Esophagus muscularis mucosa (tissue), 4 donors: ENCODE measurements around the gene OAT. TPM values are rescaled to one million over a fixed set of nuclear protein-coding genes. Genes with fewer than 3 reads are reported as not detected.

Source experiments
- DNase-seq: peaks from one replicate; pipeline ENCODE4 v3.0.0-alpha.2; 2017; ENCODE audit errors: extremely low spot score
- H3K27ac ChIP-seq, 4 donors: fragments of 200-600 bp; sonication (generic); replicated peaks in 1 of 4; 1 replicate in 3 of 4; 2 replicates in 1 of 4; pipeline ENCODE4 v1.5.1; 2016 to 2019; ENCODE audit warnings: mild to moderate bottlenecking in 1 of 4
- H3K27me3 ChIP-seq, 4 donors: fragments of 200-600 bp; sonication (generic); one replicate each; pipeline versions ENCODE4 v1.5.1 to v1.6.0; 2016 to 2019
- H3K36me3 ChIP-seq, 4 donors: fragments of 200-600 bp; sonication (generic); one replicate each; pipeline ENCODE4 v1.5.1; 2016 to 2019
- H3K4me1 ChIP-seq, 4 donors: fragments of 200-600 bp; sonication (generic); one replicate each; pipeline ENCODE4 v1.5.1; 2016 to 2019
- H3K4me3 ChIP-seq, 4 donors: fragments of 200-600 bp; sonication (generic); 1 replicate in 2 of 4; 2 replicates in 2 of 4; pipeline ENCODE4 v1.5.1; 2016 to 2019; ENCODE audit warnings: mild to moderate bottlenecking in 4 of 4, moderate library complexity in 1 of 4
- H3K9me3 ChIP-seq, 4 donors: fragments of 200-600 bp; sonication (generic); 1 replicate in 3 of 4; 2 replicates in 1 of 4; pipeline ENCODE4 v1.5.1; 2016 to 2019
- EP300 ChIP-seq: sonication (generic); formaldehyde crosslinking; IDR thresholded peaks from one replicate; pipeline ENCODE4 v1.6.1; 2017; ENCODE audit warnings: antibody characterized with exemption
- POLR2A ChIP-seq: fragments of 450-650 bp; IDR thresholded peaks from one replicate; pipeline ENCODE4 v1.6.1; 2017; ENCODE audit warnings: antibody characterized with exemption, moderate library complexity, mild to moderate bottlenecking, low read depth
- POLR2AphosphoS5 ChIP-seq, 2 donors: sonication (generic); formaldehyde crosslinking; IDR thresholded peaks; one replicate each; pipeline ENCODE4 v1.6.1; 2017; ENCODE audit warnings: antibody characterized with exemption in 2 of 2
- WGBS: methylation state at CpG from one replicate; pipeline ENCODE4 v1.1.5; 2018; 5-methylcytosine and 5-hydroxymethylcytosine counted together
- intact Hi-C: fragments of 100-400 bp; cut with DNase I; formaldehyde crosslinking; loops from one replicate; pipeline ENCODE4 v1.15.1; 2023
- total RNA-seq, 4 donors: library from RNA; depleted of rRNA; stranded (reverse); fragments of >200 nt; gene quantifications; one replicate each; pipeline versions ENCODE4 v1.1.0 to v1.2.1, GENCODE V29; 2016
- TF ChIP-seq, protein P1 (sequence below), 3 experiments: fragments of 200-600 bp in 2 of 3; fragments of 450-650 bp in 1 of 3; sonication (generic) in 2 of 3; IDR thresholded peaks; one replicate each; pipeline ENCODE4 v1.5.1; 2017 to 2019; ENCODE audit warnings: antibody characterized with exemption in 3 of 3, mild to moderate bottlenecking in 2 of 3, moderate library complexity in 1 of 3

Gene OAT
- total RNA-seq: 100 to 1,000 TPM in 3 of 4 donors, 10 to 100 TPM in 1; 98.8 to 169 (median 143) TPM

DNA sequence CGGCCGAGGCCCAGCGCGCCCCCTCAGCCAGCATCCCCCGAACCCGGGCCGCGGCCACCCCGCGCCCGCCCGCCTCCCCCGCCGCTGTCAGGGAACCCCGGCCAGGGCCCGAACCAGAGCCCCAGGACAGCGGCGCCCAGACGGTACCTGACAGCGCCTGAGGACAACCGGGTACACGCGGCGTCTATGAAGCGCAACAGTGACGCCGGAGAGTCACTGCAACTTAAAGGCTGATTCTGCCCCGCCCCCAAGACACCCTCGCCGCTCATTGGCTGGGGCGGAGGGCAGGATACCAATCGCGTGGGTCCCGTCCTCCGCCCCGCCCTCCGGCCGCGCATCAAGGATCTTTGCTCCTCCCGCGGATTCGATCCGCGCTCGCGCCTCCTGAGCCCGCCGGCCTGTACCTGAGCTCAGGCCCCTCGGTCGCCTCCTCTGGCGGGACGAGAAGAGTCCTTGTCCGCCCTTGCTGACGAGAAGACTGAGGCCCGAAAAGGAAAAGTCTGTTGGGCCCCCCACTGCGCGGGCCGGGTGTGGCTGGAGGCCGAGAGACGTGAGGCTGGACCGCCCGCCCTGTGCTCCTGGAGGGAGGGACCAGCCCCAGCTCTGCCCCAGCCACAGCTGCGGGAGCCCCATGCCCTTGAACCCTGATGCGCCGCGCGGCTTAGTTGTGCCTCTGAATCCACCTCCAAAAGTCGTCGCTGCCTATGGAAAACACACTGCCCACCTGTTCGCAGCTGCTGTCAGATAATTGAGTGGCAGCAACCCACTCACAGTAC, at the start of gene OAT:
OAT (minus strand) TSS at position 198 of the 776 bp plus-strand sequence. CDS start 6,752 bp downstream, outside the sequence.
- WGBS: 23% methylated on average over 3 of the region's 70 CpGs
- intact Hi-C loops: loop anchor here (5.0 kb wide), 1 partner anchor 323 kb away; the partner anchor contains the start of gene FAM53B

DNA sequence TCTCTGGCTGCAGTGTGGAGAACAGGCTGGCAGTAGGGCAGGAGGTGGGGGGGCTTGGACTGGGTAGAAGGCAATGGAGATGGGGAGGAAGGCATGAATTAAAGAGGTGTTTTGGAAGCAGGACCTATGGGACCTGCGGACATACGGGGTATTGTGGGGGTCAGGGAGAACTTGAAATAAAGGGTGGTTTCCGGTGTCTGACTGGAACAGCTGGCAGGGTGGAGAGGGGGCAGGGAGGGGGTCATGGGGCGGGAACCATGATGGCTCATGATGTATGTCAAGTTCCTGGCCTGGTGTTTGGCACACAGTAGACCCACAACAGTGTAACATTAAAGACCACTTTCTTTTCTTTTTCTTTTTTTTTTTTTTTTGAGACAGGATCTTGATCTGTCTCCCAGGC, 48.4 kb upstream of the OAT start:
- Histone ChIP-seq H3K27ac (no peak overlapping the region), H3K4me1 (peaks cover 3 to 24% (median 21%) of the 10 kb centered on the region in 4 donors), H3K4me3 (no peak overlapping the region), H3K9me3 (no peaks in the 10 kb centered on the region), H3K36me3 (no peaks in the 10 kb centered on the region), H3K27me3 (no peaks in the 10 kb centered on the region)
- intact Hi-C loops: no loop called here
- 80% methylated on average over 4 of the region's 4 CpGs for WGBS
- TF ChIP-seq POLR2A: no peak
- no peak for TF ChIP-seq EP300
- TF ChIP-seq POLR2AphosphoS5 (IDR thresholded peaks at IDR 0.05): no peak
- TF ChIP-seq, protein P1, sequence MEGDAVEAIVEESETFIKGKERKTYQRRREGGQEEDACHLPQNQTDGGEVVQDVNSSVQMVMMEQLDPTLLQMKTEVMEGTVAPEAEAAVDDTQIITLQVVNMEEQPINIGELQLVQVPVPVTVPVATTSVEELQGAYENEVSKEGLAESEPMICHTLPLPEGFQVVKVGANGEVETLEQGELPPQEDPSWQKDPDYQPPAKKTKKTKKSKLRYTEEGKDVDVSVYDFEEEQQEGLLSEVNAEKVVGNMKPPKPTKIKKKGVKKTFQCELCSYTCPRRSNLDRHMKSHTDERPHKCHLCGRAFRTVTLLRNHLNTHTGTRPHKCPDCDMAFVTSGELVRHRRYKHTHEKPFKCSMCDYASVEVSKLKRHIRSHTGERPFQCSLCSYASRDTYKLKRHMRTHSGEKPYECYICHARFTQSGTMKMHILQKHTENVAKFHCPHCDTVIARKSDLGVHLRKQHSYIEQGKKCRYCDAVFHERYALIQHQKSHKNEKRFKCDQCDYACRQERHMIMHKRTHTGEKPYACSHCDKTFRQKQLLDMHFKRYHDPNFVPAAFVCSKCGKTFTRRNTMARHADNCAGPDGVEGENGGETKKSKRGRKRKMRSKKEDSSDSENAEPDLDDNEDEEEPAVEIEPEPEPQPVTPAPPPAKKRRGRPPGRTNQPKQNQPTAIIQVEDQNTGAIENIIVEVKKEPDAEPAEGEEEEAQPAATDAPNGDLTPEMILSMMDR (IDR thresholded peaks at IDR 0.05): no peak
- no peak for DNase-seq

More for the DNA sequence above, at the start of gene OAT:
- H3K4me3 ChIP-seq: peak within 1 kb of the TSS; percentile 79 to 97 (median 94)
- H3K9me3 ChIP-seq: no peaks in the 10 kb centered on the region
- H3K36me3 ChIP-seq: no peaks in the 10 kb centered on the region
- peaks cover 14 to 46% (median 46%) of the 10 kb centered on the region in 4 donors for H3K4me1 ChIP-seq
- H3K27ac ChIP-seq: peak within 1 kb of the TSS; percentile 97 to 99 (median 98)
- DNase-seq: peak; percentile 98
- TF ChIP-seq, protein P1 (IDR thresholded peaks at IDR 0.05): no peak
- no peak for TF ChIP-seq EP300
- peak; percentile 99 to 100 for TF ChIP-seq POLR2AphosphoS5 (IDR thresholded peaks at IDR 0.05)
- TF ChIP-seq POLR2A: peak; percentile 92
- no peaks in the 10 kb centered on the region for H3K27me3 ChIP-seq

DNA sequence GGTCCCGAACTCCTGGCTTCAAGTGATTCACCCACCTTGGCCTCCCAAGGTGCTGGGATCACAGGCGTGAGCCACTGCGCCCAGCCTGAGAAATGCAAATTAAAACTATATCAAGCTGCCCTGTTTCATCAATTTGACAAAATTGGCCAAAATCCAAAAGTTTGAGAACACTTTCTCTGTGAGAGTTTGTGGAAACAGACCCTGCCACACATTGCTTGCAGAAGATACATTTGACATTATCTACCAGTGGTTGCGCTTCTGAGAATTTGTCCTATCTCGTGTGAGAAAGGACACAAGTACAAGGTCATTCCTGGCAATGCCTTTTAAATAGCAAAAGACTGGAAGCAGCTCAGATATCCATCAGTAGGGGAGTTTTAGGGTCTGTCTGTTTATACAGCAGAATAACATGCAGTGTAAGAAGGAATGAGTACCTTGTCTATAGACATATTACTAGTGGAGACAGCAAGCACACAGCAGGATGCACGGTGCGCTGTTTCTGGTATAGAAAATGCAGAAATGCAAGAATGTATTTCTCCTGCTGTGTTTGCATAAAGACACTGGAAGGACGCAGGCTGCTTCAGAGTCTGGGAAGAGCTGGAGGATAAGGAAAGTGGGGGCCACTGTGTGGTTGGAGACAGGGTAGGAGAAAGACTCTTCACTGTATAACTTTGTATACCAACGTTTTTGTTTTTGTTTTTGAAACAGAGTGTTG, 47.2 kb upstream of the OAT start:
- 62% methylated on average over 9 of the region's 9 CpGs for WGBS

DNA sequence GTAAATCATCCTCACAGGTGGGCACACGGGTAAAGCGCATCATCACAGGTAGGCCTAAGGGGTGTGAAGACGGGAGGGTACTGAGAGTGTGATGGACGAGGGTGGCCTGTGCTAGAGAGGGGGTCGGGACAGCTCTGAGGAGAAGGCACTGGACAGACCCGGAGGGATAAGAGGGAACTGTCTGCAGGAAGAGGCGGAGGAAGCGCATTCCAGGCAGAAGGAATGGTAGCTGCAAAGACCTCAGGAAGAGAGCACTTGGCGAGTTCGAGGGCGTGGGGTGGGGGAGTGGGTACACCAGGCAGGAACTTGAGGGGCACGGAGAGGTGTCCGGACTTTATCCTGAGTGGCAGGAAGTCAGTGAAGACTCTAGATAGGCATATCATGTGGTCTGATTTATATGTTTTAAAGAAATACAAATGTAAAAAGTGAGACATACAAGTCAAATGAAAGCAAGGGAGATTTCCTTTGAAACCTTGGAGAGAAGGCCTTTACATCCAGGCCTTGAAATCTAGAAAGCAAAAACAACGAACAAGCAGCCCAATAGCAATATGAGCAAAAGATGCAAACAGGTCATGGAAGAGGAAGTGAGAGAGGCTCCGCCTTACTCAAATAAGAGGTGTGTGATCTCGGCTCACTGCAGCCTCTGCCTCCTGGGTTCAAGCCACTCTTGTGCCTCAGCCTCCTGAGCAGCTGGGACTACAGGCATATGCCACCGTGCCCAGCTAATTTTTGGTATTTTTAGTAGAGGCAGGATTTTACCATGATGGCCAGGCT, 46.5 kb upstream of the OAT start:
- no peak overlapping the region for H3K4me3 ChIP-seq
- H3K4me1 ChIP-seq: peaks cover 3 to 29% (median 24%) of the 10 kb centered on the region in 4 donors
- no peaks in the 10 kb centered on the region for H3K27me3 ChIP-seq
- intact Hi-C loops: no loop called here
- no peak for DNase-seq
- H3K9me3 ChIP-seq: no peaks in the 10 kb centered on the region
- TF ChIP-seq, protein P1 (IDR thresholded peaks at IDR 0.05): no peak
- TF ChIP-seq POLR2AphosphoS5 (IDR thresholded peaks at IDR 0.05) (no peak), EP300 (no peak), POLR2A (no peak)
- WGBS: 81% methylated on average over 17 of the region's 17 CpGs
- no peak overlapping the region for H3K27ac ChIP-seq
- H3K36me3 ChIP-seq: no peaks in the 10 kb centered on the region

More for the DNA sequence above, 47.2 kb upstream of the OAT start:
- Histone ChIP-seq H3K27ac (no peak overlapping the region), H3K9me3 (no peaks in the 10 kb centered on the region), H3K4me1 (peaks cover 3 to 29% (median 24%) of the 10 kb centered on the region in 4 donors), H3K27me3 (no peaks in the 10 kb centered on the region), H3K36me3 (no peaks in the 10 kb centered on the region), H3K4me3 (no peak overlapping the region)
- intact Hi-C loops: no loop called here
- DNase-seq: no peak
- TF ChIP-seq POLR2AphosphoS5 (IDR thresholded peaks at IDR 0.05): no peak
- no peak for TF ChIP-seq POLR2A
- no peak for TF ChIP-seq EP300
- TF ChIP-seq, protein P1 (IDR thresholded peaks at IDR 0.05): no peak
